ENCODE results near the gene TNFSF12.

Gene TNFSF12

GRCh38 chr17:7544911-7545310, 3.9 kb upstream of the TNFSF12 start:
- DNase-seq (ENCODE audit: low read depth, low spot score), result no peak

GRCh38 chr17:7549401-7550055, 670 bp downstream of the TNFSF12 start:
- no peak for DNase-seq (ENCODE audit: low read depth, low spot score)

- DNase-seq (ENCODE audit: low read depth, low spot score), result no peak
Measured at GRCh38 chr17:7550344-7550743, 1.5 kb downstream of the TNFSF12 start.

DNA sequence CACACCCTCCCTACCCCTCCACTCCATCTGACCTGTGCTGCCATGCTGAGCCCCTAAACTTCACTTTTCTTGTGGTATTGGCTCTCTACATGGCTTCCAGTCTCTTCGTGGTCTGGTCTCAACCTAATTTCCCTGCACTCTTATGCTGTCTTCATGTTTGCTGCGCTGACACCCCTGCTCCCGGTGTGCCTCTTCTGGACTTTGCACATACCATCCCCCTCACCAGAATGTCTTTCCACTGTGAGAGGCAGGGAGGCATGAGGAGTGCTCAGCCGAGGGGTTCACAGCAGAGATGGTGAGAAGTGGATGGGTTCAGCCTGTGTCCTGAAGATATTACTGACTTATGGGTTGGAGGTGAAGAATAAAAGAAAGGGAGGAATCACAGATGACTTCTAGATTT, 2.5 kb downstream of the TNFSF12 start:
- no peak for DNase-seq (ENCODE audit: low read depth, low spot score)

GRCh38 chr17:7552621-7553051, 3.8 kb downstream of the TNFSF12 start:
- no peak for DNase-seq (ENCODE audit: low read depth, low spot score)

DNA sequence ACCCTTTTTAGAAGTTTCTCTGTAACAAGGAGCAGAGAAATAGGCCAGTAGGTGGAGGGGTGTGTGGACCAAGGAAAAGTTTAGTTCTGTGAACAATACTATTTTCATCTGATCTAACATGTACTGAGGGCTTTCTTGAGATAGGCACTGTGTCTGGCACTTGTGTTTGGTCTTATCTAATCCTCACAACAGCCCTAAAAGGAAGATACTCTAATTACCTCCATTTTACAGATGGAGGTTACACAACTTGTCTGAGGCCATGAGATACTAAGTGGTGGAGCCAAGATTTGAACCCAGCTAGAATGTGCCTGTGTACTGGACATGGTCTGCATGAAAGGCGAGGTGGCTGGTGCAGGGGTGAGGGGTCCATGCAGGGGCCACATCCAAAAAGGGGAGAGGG, 4.5 kb downstream of the TNFSF12 start:
- no peak for DNase-seq (ENCODE audit: low read depth, low spot score)

GRCh38 chr17:7555320-7555948, 6.6 kb downstream of the TNFSF12 start:
- DNase-seq (ENCODE audit: low read depth, low spot score), result no peak

GRCh38 chr17:7556627-7557026, 7.8 kb downstream of the TNFSF12 start:
- no peak for DNase-seq (ENCODE audit: low read depth, low spot score)

- DNase-seq (ENCODE audit: low read depth, low spot score), result no peak
Measured at GRCh38 chr17:7557147-7557764, 8.4 kb downstream of the TNFSF12 start.

- no peak for DNase-seq (ENCODE audit: low read depth, low spot score)
Measured at GRCh38 chr17:7557775-7558543, 9.1 kb downstream of the TNFSF12 start.

GRCh38 chr17:7558544-7559319, 9.9 kb downstream of the TNFSF12 start, which contains the start of gene TNFSF13:
Gene TNFSF13 (plus strand): TSS chr17:7558750. CDS start chr17:7559040, 290 bp downstream.
- no peak for DNase-seq (ENCODE audit: low read depth, low spot score)

GRCh38 chr17:7559320-7560171, 10.7 kb downstream of the TNFSF12 start:
- DNase-seq (ENCODE audit: low read depth, low spot score), result no peak

- peak; percentile 65 for DNase-seq (ENCODE audit: low read depth, low spot score)
Measured at GRCh38 chr17:7560172-7561027, 11.5 kb downstream of the TNFSF12 start.

- DNase-seq (ENCODE audit: low read depth, low spot score), result no peak
Measured at GRCh38 chr17:7561028-7561575, 12.2 kb downstream of the TNFSF12 start.

- no peak for DNase-seq (ENCODE audit: low read depth, low spot score)
Measured at GRCh38 chr17:7561589-7562207, 12.8 kb downstream of the TNFSF12 start, which contains the start of gene SENP3. Gene SENP3 (plus strand): TSS chr17:7561919. CDS start chr17:7563077, 1,158 bp downstream.

DNA sequence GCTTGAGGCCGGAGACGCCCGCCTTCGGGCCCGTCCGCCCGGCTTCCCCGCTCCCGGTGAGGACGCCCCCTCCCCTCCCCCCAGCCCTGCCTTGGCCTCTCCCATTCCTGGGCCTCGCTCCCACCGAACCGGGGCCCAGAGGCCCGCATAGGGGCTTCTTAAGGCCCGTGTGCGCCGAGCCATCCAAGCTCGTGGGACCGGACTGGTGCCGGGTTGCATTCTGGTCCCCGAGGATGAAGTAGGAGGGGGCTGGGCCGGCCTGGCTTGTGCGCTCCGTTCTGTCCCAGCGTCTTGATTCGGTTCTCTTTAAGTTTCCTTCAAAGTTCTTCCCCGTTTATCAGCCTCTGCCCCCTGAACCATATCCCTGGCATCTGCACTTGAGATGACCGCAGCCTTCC, 13.3 kb downstream of the TNFSF12 start:
- DNase-seq (ENCODE audit: low read depth, low spot score), result no peak

DNA sequence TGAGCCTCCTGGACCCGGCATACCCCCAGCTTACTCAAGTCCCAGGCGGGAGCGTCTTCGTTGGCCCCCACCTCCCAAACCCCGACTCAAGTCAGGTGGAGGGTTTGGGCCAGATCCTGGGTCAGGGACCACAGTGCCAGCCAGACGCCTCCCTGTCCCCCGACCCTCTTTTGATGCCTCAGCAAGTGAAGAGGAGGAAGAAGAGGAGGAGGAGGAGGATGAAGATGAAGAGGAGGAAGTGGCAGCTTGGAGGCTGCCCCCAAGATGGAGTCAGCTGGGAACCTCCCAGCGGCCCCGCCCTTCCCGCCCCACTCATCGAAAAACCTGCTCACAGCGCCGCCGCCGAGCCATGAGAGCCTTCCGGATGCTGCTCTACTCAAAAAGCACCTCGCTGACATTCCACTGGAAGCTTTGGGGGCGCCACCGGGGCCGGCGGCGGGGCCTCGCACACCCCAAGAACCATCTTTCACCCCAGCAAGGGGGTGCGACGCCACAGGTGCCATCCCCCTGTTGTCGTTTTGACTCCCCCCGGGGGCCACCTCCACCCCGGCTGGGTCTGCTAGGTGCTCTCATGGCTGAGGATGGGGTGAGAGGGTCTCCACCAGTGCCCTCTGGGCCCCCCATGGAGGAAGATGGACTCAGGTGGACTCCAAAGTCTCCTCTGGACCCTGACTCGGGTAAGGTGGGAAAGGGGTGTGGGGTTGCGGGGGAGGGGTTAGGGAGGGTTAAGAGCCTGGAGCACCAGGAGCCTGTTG, 14.4 kb downstream of the TNFSF12 start:
- no peak for DNase-seq (ENCODE audit: low read depth, low spot score)

DNA sequence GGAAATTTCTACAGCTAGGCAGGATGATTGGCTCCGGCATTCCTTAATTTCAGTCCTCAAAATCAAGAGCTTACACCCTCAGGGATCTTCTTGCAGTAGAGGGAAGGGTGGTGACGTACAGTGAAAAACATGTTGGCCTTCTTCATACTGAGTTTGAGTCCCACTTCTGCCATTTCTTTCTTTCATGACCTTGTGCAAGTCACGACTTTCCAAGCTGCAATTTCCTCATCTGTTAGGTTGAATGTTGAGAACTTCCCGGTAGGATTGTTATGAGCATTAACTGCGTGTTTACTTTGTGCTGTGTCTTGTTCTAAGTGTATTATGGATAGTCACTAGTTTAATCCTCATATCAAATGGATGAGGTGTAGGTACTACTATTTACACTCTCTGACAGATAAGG, 20.7 kb downstream of the TNFSF12 start:
- no peak for DNase-seq (ENCODE audit: low read depth, low spot score)
